GM23248 (cell line): ENCODE data around the gene FARP1. TPM values are rescaled to one million over a fixed set of nuclear protein-coding genes. Genes with fewer than 3 reads are reported as not detected.

Experiments used
- DNase-seq: peaks from one replicate; pipeline ENCODE4 v3.0.0-alpha.2; 2015
- H2AFZ ChIP-seq: fragments of 200-600 bp; sonication (generic); 2 replicates; pipeline ENCODE4 v1.6.1; 2016; ENCODE audit warnings: antibody characterized with exemption
- H3F3A ChIP-seq: fragments of 200-600 bp; sonication (generic); 2 replicates; pipeline ENCODE4 v1.6.1; 2016; ENCODE audit warnings: mild to moderate bottlenecking, antibody characterized with exemption, mixed run types; ENCODE audit not compliant: insufficient read depth
- H3K27ac ChIP-seq: fragments of 200-600 bp; sonication (generic); 2 replicates; pipeline ENCODE4 v1.5.1; 2016; ENCODE audit warnings: mild to moderate bottlenecking
- H3K27me3 ChIP-seq: fragments of 200-600 bp; sonication (generic); replicated peaks from 2 replicates; pipeline ENCODE4 v1.6.1; 2016; ENCODE audit warnings: mild to moderate bottlenecking; ENCODE audit not compliant: insufficient read depth
- H3K36me3 ChIP-seq: fragments of 200-600 bp; sonication (generic); 2 replicates; pipeline ENCODE4 v1.6.1; 2016; ENCODE audit warnings: low read depth, mild to moderate bottlenecking
- H3K4me1 ChIP-seq: fragments of 200-600 bp; sonication (generic); 2 replicates; pipeline ENCODE4 v1.6.1; 2016; ENCODE audit warnings: mild to moderate bottlenecking; ENCODE audit not compliant: insufficient read depth
- H3K4me2 ChIP-seq: fragments of 200-600 bp; sonication (generic); one replicate; pipeline ENCODE4 v1.6.1; 2016; ENCODE audit warnings: mild to moderate bottlenecking; ENCODE audit not compliant: unreplicated experiment
- H3K4me3 ChIP-seq: fragments of 200-600 bp; sonication (generic); 2 replicates; pipeline ENCODE4 v1.5.1; 2016; ENCODE audit warnings: mild to moderate bottlenecking
- H3K79me2 ChIP-seq: fragments of 200-600 bp; sonication (generic); 2 replicates; pipeline ENCODE4 v1.6.1; 2016; ENCODE audit warnings: mild to moderate bottlenecking; ENCODE audit not compliant: insufficient read depth
- H3K9ac ChIP-seq: fragments of 200-600 bp; sonication (generic); 2 replicates; pipeline ENCODE4 v1.6.1; 2016; ENCODE audit warnings: mild to moderate bottlenecking
- H3K9me2 ChIP-seq: fragments of 200-600 bp; sonication (generic); 2 replicates; pipeline ENCODE4 v1.6.1; 2016; ENCODE audit warnings: mixed run types, mild to moderate bottlenecking, moderate library complexity; ENCODE audit not compliant: insufficient read depth
- H3K9me3 ChIP-seq: fragments of 200-600 bp; sonication (generic); one replicate; pipeline ENCODE4 v1.6.1; 2017; ENCODE audit warnings: low read depth
- H4K20me1 ChIP-seq: fragments of 200-600 bp; sonication (generic); 2 replicates; pipeline ENCODE4 v1.6.0; 2016; ENCODE audit not compliant: insufficient read depth
- EZH2 ChIP-seq: fragments of 200-600 bp; sonication (generic); IDR thresholded peaks from 2 replicates; pipeline ENCODE4 v1.6.1; 2018; ENCODE audit warnings: antibody characterized with exemption, mild to moderate bottlenecking; ENCODE audit not compliant: insufficient read depth, poor library complexity, severe bottlenecking
- EZH2phosphoT487 ChIP-seq: fragments of 200-600 bp; sonication (generic); IDR thresholded peaks from 2 replicates; pipeline ENCODE4 v1.6.1; 2018; ENCODE audit warnings: antibody characterized with exemption, moderate library complexity, mild to moderate bottlenecking, low read depth; ENCODE audit not compliant: insufficient read depth
- WGBS, 2 experiments: methylation state at CpG; one replicate each; pipeline ENCODE4 v1.1.6; 2015 to 2017; ENCODE audit warnings: low lambda C conversion rate in 2 of 2, low coverage in 1 of 2; ENCODE audit errors: missing lambda C conversion rate in 2 of 2; 5-methylcytosine and 5-hydroxymethylcytosine counted together
- in situ Hi-C: fragments of 300-500 bp; cut with MboI; formaldehyde crosslinking; loops from 2 replicates; pipeline ENCODE4 v1.15.0; 2020
- polyA plus RNA-seq: library from polyadenylated mRNA; unstranded; fragments of >200 nt; fragmentation: Nextera tagmentation; extraction: Ambion mirVana; gene quantifications from 2 replicates; pipeline ENCODE4 v1.2.1, GENCODE V29; 2016
- total RNA-seq: library from RNA; depleted of rRNA; stranded (reverse); fragments of >200 nt; shearing (Covaris generic); gene quantifications from 2 replicates; pipeline ENCODE4 v1.2.3, GENCODE V29; 2014

Gene FARP1
- total and polyA plus RNA-seq, 2 experiments from 2014 or later: 53.7 to 56.6 TPM

DNA sequence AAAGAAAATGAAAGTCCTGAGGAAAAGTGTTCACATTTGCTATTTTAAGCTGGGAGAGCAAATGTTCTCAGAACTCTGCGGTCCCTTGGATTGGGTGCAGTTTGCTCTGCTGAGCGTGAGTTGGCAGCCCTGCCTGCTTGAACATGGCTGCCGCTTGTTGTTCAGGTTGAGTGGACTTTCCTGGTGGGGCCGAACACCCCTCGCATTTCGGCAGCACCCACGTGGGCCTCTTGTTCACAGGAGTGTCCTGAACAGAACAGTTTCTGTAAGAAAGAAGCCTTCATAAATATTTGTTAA, 45.0 kb downstream of the FARP1 start:
- DNase-seq: no peak
- 91% methylated on average over 7 of the region's 7 CpGs for WGBS, 2 experiments

DNA sequence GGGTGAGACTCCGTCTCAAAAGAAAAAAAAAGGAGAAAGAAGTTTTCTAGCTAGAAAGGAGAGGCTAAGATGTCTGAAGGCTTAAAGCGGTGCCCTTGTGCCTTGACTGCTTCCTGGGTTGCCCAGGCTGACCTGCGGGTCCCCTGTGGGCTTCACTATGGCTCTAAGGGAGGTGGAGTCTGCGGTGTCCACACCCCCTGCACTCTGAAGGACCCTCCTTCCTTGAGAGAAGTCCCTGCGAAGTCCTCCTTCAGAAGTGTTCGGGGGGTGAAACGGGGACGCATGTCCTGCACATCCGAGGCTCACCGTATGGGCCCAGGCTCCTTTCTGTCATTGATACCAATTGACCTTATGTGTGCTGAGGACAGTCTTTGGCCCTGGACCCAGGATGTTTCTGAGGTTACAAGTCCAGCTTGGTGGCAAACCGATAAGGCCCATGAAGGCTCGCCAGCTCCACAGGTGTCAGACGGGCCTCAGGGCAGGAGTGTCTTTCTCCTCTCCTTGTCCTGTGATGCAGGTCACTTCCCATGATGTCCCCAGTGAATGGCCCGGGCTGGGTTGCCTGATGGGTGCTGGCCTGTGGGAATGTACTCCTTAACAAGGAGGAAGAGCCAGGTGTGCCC, 45.8 kb downstream of the FARP1 start:
- Histone ChIP-seq H3K4me2 (no peak overlapping the region), H3K4me1 (peaks cover 6% of the 10 kb centered on the region; the same call in 1 of the 2 replicates), H3K27ac (no peak overlapping the region), H4K20me1 (no peaks in the 10 kb centered on the region), H3K4me3 (no peak overlapping the region), H3K79me2 (peaks cover 100% of the 10 kb centered on the region), H3K9ac (no peak overlapping the region), H3K36me3 (no peaks in the 10 kb centered on the region), H2AFZ (no peak overlapping the region), H3F3A (no peaks in the 10 kb centered on the region), H3K9me3 (no peaks in the 10 kb centered on the region), H3K9me2 (no peaks in the 10 kb centered on the region), H3K27me3 (no peaks in the 10 kb centered on the region)
- no peak for DNase-seq
- 96 to 97% methylated on average over 14 of the region's 14 CpGs for WGBS, 2 experiments
- TF ChIP-seq EZH2: no peak
- no peak for TF ChIP-seq EZH2phosphoT487
- in situ Hi-C loops: no loop called here

More for the DNA sequence above, 45.0 kb downstream of the FARP1 start:
- Histone ChIP-seq H3K27me3 (no peaks in the 10 kb centered on the region), H3K36me3 (no peaks in the 10 kb centered on the region), H3K79me2 (peaks cover 100% of the 10 kb centered on the region), H3K4me3 (no peak overlapping the region), H3K4me1 (peaks cover 6% of the 10 kb centered on the region; the same call in 1 of the 2 replicates), H3K4me2 (no peak overlapping the region), H3K27ac (no peak overlapping the region), H2AFZ (no peak overlapping the region), H3K9me2 (no peaks in the 10 kb centered on the region), H3K9me3 (no peaks in the 10 kb centered on the region), H4K20me1 (0 out of 2 replicates have a peak, but pooled peaks cover 4% of the 10 kb centered on the region), H3K9ac (no peak overlapping the region), H3F3A (no peaks in the 10 kb centered on the region)
- no peak for TF ChIP-seq EZH2
- no peak for TF ChIP-seq EZH2phosphoT487
- in situ Hi-C loops: no loop called here

DNA sequence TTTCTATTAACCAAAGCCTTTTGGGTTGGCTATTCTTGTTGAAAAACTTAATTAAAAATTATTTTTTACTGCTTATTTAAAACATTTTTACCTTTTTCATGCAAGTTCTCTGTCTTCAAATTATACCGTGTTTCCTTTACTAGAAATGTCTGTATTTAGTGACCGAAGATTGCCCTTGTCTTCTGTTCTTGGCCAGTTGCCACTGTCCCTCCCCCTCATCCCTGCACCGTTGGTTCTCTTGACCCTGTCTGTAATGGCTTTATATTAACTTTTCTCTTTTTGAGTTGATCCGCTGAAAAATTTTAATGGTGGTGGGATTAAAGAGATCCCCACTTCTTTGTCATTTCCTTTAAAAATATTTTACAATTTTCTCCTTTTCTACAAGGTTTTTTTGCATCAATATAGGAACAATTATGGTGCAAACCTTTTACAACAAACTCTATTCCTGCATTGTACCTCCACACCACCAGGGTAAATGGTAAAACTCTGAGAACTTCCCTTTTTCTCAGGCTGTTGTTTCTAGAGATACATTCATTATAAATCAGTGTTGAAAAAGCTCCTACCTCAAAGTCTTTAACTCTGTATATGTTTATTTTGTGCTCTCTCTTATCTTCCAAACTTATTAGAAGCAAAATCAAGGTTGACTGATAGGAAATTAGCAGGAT, 47.1 kb downstream of the FARP1 start:
- H4K20me1 ChIP-seq: no peaks in the 10 kb centered on the region
- no peak overlapping the region for H3K27ac ChIP-seq
- peaks cover 6% of the 10 kb centered on the region; the same call in 1 of the 2 replicates for H3K4me1 ChIP-seq
- no peak overlapping the region for H2AFZ ChIP-seq
- no peaks in the 10 kb centered on the region for H3K36me3 ChIP-seq
- H3K79me2 ChIP-seq: peaks cover 100% of the 10 kb centered on the region
- no peak overlapping the region for H3K4me2 ChIP-seq
- WGBS, 2 experiments: 24 to 37% methylated on average over 4 of the region's 4 CpGs
- H3K27me3 ChIP-seq: no peaks in the 10 kb centered on the region
- no peak overlapping the region for H3K4me3 ChIP-seq
- H3K9me3 ChIP-seq: no peaks in the 10 kb centered on the region
- in situ Hi-C loops: no loop called here
- no peak overlapping the region for H3K9ac ChIP-seq
- TF ChIP-seq EZH2 (no peak), EZH2phosphoT487 (no peak)
- no peaks in the 10 kb centered on the region for H3F3A ChIP-seq
- no peaks in the 10 kb centered on the region for H3K9me2 ChIP-seq
- no peak for DNase-seq

DNA sequence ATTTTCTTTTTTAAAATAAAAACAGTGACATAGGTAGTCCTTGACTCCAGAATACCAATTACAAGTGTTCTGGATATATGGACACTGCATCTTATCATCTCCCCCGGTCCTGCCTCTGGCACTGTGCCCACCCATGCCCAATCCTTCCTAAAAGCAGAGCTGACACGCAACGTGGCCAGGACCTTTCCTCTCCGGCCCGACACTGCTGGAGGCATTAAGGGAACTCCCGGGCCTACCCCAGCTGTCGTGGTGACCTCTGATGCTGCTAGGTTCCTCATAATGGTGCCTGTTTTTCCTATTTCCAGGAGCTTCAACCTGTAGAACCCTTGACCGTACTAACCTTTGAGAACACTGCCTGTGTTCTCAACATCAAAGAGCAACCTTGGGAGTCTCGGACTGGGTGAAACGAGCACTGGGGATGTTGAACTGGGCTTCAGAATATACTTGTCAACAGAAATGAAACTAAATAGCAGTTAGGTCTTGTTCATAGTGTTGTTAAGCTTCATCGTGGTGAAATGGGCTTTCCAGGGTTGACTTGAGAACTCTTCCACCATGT, 48.1 kb downstream of the FARP1 start:
- no peak overlapping the region for H3K4me2 ChIP-seq
- H3K4me1 ChIP-seq: peaks cover 6% of the 10 kb centered on the region; the same call in 1 of the 2 replicates
- H4K20me1 ChIP-seq: no peaks in the 10 kb centered on the region
- H3K79me2 ChIP-seq: peaks cover 100% of the 10 kb centered on the region
- H3K36me3 ChIP-seq: no peaks in the 10 kb centered on the region
- H3K9ac ChIP-seq: no peak overlapping the region
- no peak overlapping the region for H3K4me3 ChIP-seq
- no peaks in the 10 kb centered on the region for H3K9me2 ChIP-seq
- no peaks in the 10 kb centered on the region for H3F3A ChIP-seq
- H2AFZ ChIP-seq: no peak overlapping the region
- in situ Hi-C loops: no loop called here
- WGBS, 2 experiments: 85 to 86% methylated on average over 11 of the region's 11 CpGs
- H3K9me3 ChIP-seq: no peaks in the 10 kb centered on the region
- no peak overlapping the region for H3K27ac ChIP-seq
- H3K27me3 ChIP-seq: no peaks in the 10 kb centered on the region
- DNase-seq: no peak
- TF ChIP-seq EZH2phosphoT487: no peak
- TF ChIP-seq EZH2: no peak
